Neural crest cell (in vitro differentiated cells): ENCODE measurements around the gene ZNF438. TPM values are rescaled to one million over a fixed set of nuclear protein-coding genes. Genes with fewer than 3 reads are reported as not detected.

ENCODE experiments used
- DNase-seq: peaks from one replicate; pipeline ENCODE4 v3.0.0; 2021; ENCODE audit warnings: low read depth, mixed read lengths, low spot score
- H3K27ac Mint-ChIP-seq: one replicate; pipeline ENCODE4 v1.8.0; 2021; ENCODE audit warnings: mild to moderate bottlenecking, mixed read lengths; ENCODE audit not compliant: unreplicated experiment
- H3K27me3 Mint-ChIP-seq: 2 replicates; pipeline ENCODE4 v1.8.0; 2021; ENCODE audit warnings: low read depth, mild to moderate bottlenecking, mixed read lengths
- H3K36me3 Mint-ChIP-seq: 2 replicates; pipeline ENCODE4 v1.8.0; 2021; ENCODE audit warnings: low read depth, mild to moderate bottlenecking, mixed read lengths
- H3K4me1 Mint-ChIP-seq: 2 replicates; pipeline ENCODE4 v1.8.0; 2021; ENCODE audit warnings: mixed read lengths
- H3K4me3 Mint-ChIP-seq: one replicate; pipeline ENCODE4 v1.8.0; 2021; ENCODE audit warnings: mild to moderate bottlenecking, mixed read lengths
- H3K9me3 Mint-ChIP-seq: 2 replicates; pipeline ENCODE4 v1.8.0; 2021; ENCODE audit warnings: mixed read lengths
- total RNA-seq: library from RNA; stranded (reverse); gene quantifications from 2 replicates; pipeline ENCODE4 v1.2.1, GENCODE V29; 2021
- TF ChIP-seq, protein P1 (sequence below): fragments of 200-600 bp; sonication (generic); conservative IDR thresholded peaks from 2 replicates; pipeline ENCODE4 v1.5.0; 2021; ENCODE audit warnings: antibody characterized with exemption, mild to moderate bottlenecking

ZNF438 gene
- total RNA-seq, 1 donor from 2014 or later = 3.5 TPM

- H3K36me3 Mint-ChIP-seq = no peaks in the 10 kb centered on the region
- H3K9me3 Mint-ChIP-seq = peaks cover 2% of the 10 kb centered on the region
- no peak overlapping the region for H3K27ac Mint-ChIP-seq
- no peak overlapping the region for H3K4me3 Mint-ChIP-seq
- DNase-seq = no peak
- H3K4me1 Mint-ChIP-seq = peaks cover 4% of the 10 kb centered on the region
- TF ChIP-seq, protein P1, sequence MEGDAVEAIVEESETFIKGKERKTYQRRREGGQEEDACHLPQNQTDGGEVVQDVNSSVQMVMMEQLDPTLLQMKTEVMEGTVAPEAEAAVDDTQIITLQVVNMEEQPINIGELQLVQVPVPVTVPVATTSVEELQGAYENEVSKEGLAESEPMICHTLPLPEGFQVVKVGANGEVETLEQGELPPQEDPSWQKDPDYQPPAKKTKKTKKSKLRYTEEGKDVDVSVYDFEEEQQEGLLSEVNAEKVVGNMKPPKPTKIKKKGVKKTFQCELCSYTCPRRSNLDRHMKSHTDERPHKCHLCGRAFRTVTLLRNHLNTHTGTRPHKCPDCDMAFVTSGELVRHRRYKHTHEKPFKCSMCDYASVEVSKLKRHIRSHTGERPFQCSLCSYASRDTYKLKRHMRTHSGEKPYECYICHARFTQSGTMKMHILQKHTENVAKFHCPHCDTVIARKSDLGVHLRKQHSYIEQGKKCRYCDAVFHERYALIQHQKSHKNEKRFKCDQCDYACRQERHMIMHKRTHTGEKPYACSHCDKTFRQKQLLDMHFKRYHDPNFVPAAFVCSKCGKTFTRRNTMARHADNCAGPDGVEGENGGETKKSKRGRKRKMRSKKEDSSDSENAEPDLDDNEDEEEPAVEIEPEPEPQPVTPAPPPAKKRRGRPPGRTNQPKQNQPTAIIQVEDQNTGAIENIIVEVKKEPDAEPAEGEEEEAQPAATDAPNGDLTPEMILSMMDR = no peak
- H3K27me3 Mint-ChIP-seq = no peaks in the 10 kb centered on the region
Observed at GRCh38 chr10:30894221-30894620, 137.4 kb downstream of the ZNF438 start.

- no peak for DNase-seq
Observed at GRCh38 chr10:30893208-30893607, 138.5 kb downstream of the ZNF438 start.

DNA sequence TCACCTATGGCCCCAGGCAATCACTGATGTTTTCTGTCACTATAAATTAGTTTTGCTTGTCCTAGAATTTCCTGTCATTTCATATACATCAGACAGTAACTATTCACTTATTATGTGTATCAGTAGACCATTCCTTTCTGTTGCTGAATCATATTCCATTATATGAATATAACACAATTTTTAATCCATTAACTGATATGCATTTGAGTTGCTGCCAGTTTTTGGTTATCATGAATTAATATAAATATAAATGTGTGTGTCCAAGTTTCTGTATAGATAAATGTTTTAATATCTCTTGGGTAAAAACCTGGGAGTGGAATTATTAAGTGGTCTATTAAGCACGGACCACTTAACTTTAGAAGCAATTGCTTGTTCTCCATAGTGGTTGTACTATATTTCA is 143.8 kb downstream of the ZNF438 start:
- H3K4me1 Mint-ChIP-seq = no peaks in the 10 kb centered on the region
- no peak overlapping the region for H3K4me3 Mint-ChIP-seq
- H3K27ac Mint-ChIP-seq = no peak overlapping the region
- no peaks in the 10 kb centered on the region for H3K36me3 Mint-ChIP-seq
- TF ChIP-seq, protein P1 = no peak
- H3K9me3 Mint-ChIP-seq = no peaks in the 10 kb centered on the region
- no peaks in the 10 kb centered on the region for H3K27me3 Mint-ChIP-seq
- no peak for DNase-seq

More at GRCh38 chr10:30893208-30893607, 138.5 kb downstream of the ZNF438 start:
- no peak overlapping the region for H3K27ac Mint-ChIP-seq
- no peak overlapping the region for H3K4me3 Mint-ChIP-seq
- TF ChIP-seq, protein P1 = no peak
- H3K27me3 Mint-ChIP-seq = no peaks in the 10 kb centered on the region
- H3K36me3 Mint-ChIP-seq = no peaks in the 10 kb centered on the region
- H3K9me3 Mint-ChIP-seq = peaks cover 2% of the 10 kb centered on the region
- peaks cover 4% of the 10 kb centered on the region for H3K4me1 Mint-ChIP-seq

GRCh38 chr10:30885423-30885822 is 146.2 kb downstream of the ZNF438 start:
- Mint-ChIP-seq H3K4me1 (no peaks in the 10 kb centered on the region), H3K4me3 (no peak overlapping the region), H3K27me3 (no peaks in the 10 kb centered on the region), H3K36me3 (no peaks in the 10 kb centered on the region), H3K27ac (no peak overlapping the region), H3K9me3 (no peaks in the 10 kb centered on the region)
- no peak for DNase-seq
- TF ChIP-seq, protein P1 = no peak

GRCh38 chr10:30883751-30884150 is 147.9 kb downstream of the ZNF438 start:
- Mint-ChIP-seq H3K4me1 (no peaks in the 10 kb centered on the region), H3K27me3 (no peaks in the 10 kb centered on the region), H3K4me3 (no peak overlapping the region), H3K27ac (no peak overlapping the region), H3K9me3 (no peaks in the 10 kb centered on the region), H3K36me3 (no peaks in the 10 kb centered on the region)
- no peak for DNase-seq
- TF ChIP-seq, protein P1 = no peak

- Mint-ChIP-seq H3K4me1 (no peaks in the 10 kb centered on the region), H3K27me3 (no peaks in the 10 kb centered on the region), H3K27ac (no peak overlapping the region), H3K9me3 (no peaks in the 10 kb centered on the region), H3K36me3 (no peaks in the 10 kb centered on the region), H3K4me3 (no peak overlapping the region)
- DNase-seq = no peak
- TF ChIP-seq, protein P1 = no peak
Observed at GRCh38 chr10:30883116-30883515, 148.5 kb downstream of the ZNF438 start.
